ENCODE measurements around the gene PIGB.

DNA sequence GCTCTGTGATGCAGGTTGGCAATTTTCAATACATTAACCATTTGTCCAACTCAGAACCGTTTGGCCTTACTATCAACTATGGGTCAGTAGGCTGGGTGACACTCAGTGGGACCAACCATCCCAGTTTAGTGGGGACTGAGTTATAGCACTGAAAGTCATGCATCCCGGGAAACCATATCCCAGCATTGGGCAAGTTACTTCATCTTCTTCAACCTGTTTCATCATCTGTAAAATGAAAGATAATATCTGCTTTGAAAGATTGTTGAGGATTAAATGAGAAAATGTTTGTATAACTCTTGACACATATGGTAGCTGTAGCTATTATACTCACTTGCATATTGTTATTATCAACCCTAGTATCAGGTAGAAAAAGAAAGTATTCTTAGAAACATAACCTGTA, 41.3 kb upstream of the PIGB start:
- TF ChIP-seq POLR2A (IDR thresholded peaks at IDR 0.05), result no peak
- no peak for TF ChIP-seq CTCF (IDR thresholded peaks at IDR 0.05)

Data from vagina (tissue), 2 donors.